ENCODE data around the gene SLC9A1. TPM values are rescaled to one million over a fixed set of nuclear protein-coding genes. Genes with fewer than 3 reads are reported as not detected.

The SLC9A1 gene
- polyA plus RNA-seq, 3 donors, result 4.5 to 14.2 (median 4.6) TPM

GRCh38 chr1:27095576-27095975 lies 59.3 kb downstream of the SLC9A1 start:
- WGBS (ENCODE audit: insufficient coverage), result 90% methylated on average over 2 of the region's 2 CpGs
- H3K4me1 ChIP-seq (ENCODE audit: control insufficient read depth in 1 of 2, insufficient read depth in 2 of 2, low read length in 2 of 2), result peaks cover 36 to 45% of the 10 kb centered on the region in 2 donors
- H3K27me3 Mint-ChIP-seq (ENCODE audit: low read depth in 3 of 3), result peaks cover 1 to 7% (median 3%) of the 10 kb centered on the region in 3 donors
- peaks cover 0 to 5% of the 10 kb centered on the region in 2 donors for H3K36me3 ChIP-seq (replicated peaks in 1 of 2; ENCODE audit: control insufficient read depth in 1 of 2, insufficient read depth in 2 of 2, low read length in 2 of 2)
- H3K4me3 Mint-ChIP-seq, result no peak overlapping the region
- no peak overlapping the region for H3K4me2 ChIP-seq (replicated peaks; ENCODE audit: extremely low read depth, low read length, poor library complexity, severe bottlenecking)
- intact Hi-C loops (cut with micrococcal nuclease), result loop anchor here in 1 of 2 donors (5.0 kb wide), 1 partner anchor 93 kb away; no protein-coding TSS in a partner anchor
- H3K27me3 ChIP-seq (ENCODE audit: control insufficient read depth in 2 of 2, insufficient read depth in 2 of 2, low read length in 2 of 2), result no peaks in the 10 kb centered on the region
- H3K27ac Mint-ChIP-seq, result peak overlapping the region in 2 of 7 donors; percentile 30 to 53
- peaks cover 0 to 2% (median 0%) of the 10 kb centered on the region in 7 donors for H3K9me3 Mint-ChIP-seq
- TF ChIP-seq CTCF (IDR thresholded peaks at IDR 0.05), result no peak
- no peaks in the 10 kb centered on the region for H3K9me3 ChIP-seq (replicated peaks in 1 of 2; ENCODE audit: control insufficient read depth in 1 of 2, insufficient read depth in 1 of 2, low read length in 2 of 2)
- no peak overlapping the region for H3K4me3 ChIP-seq (replicated peaks in 1 of 3; ENCODE audit: low read depth in 2 of 3, low read length in 3 of 3)
- peaks cover 6 to 13% of the 10 kb centered on the region in 2 donors for H3K36me3 Mint-ChIP-seq
- no peaks in the 10 kb centered on the region for H3K79me2 ChIP-seq (ENCODE audit: insufficient read depth, low read length)
- no peak overlapping the region for H3K27ac ChIP-seq (ENCODE audit: low read depth in 1 of 2, low read length in 2 of 2)
- no peak overlapping the region for H3K9ac ChIP-seq (ENCODE audit: insufficient read depth, low read length, poor library complexity, severe bottlenecking)
- no peaks in the 10 kb centered on the region for H4K20me1 ChIP-seq (ENCODE audit: insufficient read depth, low read length)
- H2AFZ ChIP-seq (ENCODE audit: insufficient read depth, low read depth, low read length, poor library complexity, severe bottlenecking), result no peak overlapping the region
- no peak for DNase-seq
- peaks cover 48% of the 10 kb centered on the region for H3K4me1 Mint-ChIP-seq

- intact Hi-C loops (cut with micrococcal nuclease), result no loop called here
- WGBS (ENCODE audit: insufficient coverage), result 95% methylated on average over 2 of the region's 3 CpGs
- Histone ChIP-seq H3K79me2 (ENCODE audit: insufficient read depth, low read length) (no peaks in the 10 kb centered on the region), H3K4me1 (ENCODE audit: control insufficient read depth in 1 of 2, insufficient read depth in 2 of 2, low read length in 2 of 2) (peaks cover 9 to 18% of the 10 kb centered on the region in 2 donors), H3K27me3 (ENCODE audit: control insufficient read depth in 2 of 2, insufficient read depth in 2 of 2, low read length in 2 of 2) (no peaks in the 10 kb centered on the region), H4K20me1 (ENCODE audit: insufficient read depth, low read length) (no peaks in the 10 kb centered on the region), H3K4me2 (replicated peaks; ENCODE audit: extremely low read depth, low read length, poor library complexity, severe bottlenecking) (no peak overlapping the region), H2AFZ (ENCODE audit: insufficient read depth, low read depth, low read length, poor library complexity, severe bottlenecking) (no peak overlapping the region), H3K9me3 (replicated peaks in 1 of 2; ENCODE audit: control insufficient read depth in 1 of 2, insufficient read depth in 1 of 2, low read length in 2 of 2) (no peaks in the 10 kb centered on the region), H3K4me3 (replicated peaks in 1 of 3; ENCODE audit: low read depth in 2 of 3, low read length in 3 of 3) (no peak overlapping the region), H3K36me3 (replicated peaks in 1 of 2; ENCODE audit: control insufficient read depth in 1 of 2, insufficient read depth in 2 of 2, low read length in 2 of 2) (no peaks in the 10 kb centered on the region), H3K9ac (ENCODE audit: insufficient read depth, low read length, poor library complexity, severe bottlenecking) (no peak overlapping the region), H3K27ac (ENCODE audit: low read depth in 1 of 2, low read length in 2 of 2) (no peak overlapping the region)
- Mint-ChIP-seq H3K9me3 (peaks cover 0 to 2% (median 0%) of the 10 kb centered on the region in 7 donors), H3K27me3 (ENCODE audit: low read depth in 3 of 3) (peaks cover 0 to 5% (median 1%) of the 10 kb centered on the region in 3 donors), H3K27ac (no peak overlapping the region), H3K4me1 (peaks cover 22% of the 10 kb centered on the region), H3K4me3 (no peak overlapping the region), H3K36me3 (no peaks in the 10 kb centered on the region)
- no peak for TF ChIP-seq CTCF (IDR thresholded peaks at IDR 0.05)
- no peak for DNase-seq
Observed at GRCh38 chr1:27092888-27093287, 62.0 kb downstream of the SLC9A1 start.
